Ishikawa (cell line): Measurements from ENCODE around the gene MYL6B.

Experiments used
- CEBPB ChIP-seq: IDR thresholded peaks from 2 replicates; pipeline ENCODE4 v1.6.1; 2012
- CREB1 ChIP-seq: IDR thresholded peaks from 2 replicates; pipeline ENCODE4 v1.6.1; 2012; ENCODE audit warnings: low read depth
- EP300 ChIP-seq: IDR thresholded peaks from 2 replicates; pipeline ENCODE4 v1.6.1; 2012; ENCODE audit warnings: borderline replicate concordance
- FOXM1 ChIP-seq: IDR thresholded peaks from 2 replicates; pipeline ENCODE4 v1.6.1; 2012; ENCODE audit warnings: low read depth, borderline replicate concordance
- MAX ChIP-seq: IDR thresholded peaks from 2 replicates; pipeline ENCODE4 v1.6.1; 2012
- NFIC ChIP-seq: IDR thresholded peaks from 2 replicates; pipeline ENCODE4 v1.6.1; 2012
- RAD21 ChIP-seq: IDR thresholded peaks from 2 replicates; pipeline ENCODE4 v1.6.1; 2012; ENCODE audit warnings: low read depth
- REST ChIP-seq: IDR thresholded peaks from 2 replicates; pipeline ENCODE4 v1.6.1; 2012; ENCODE audit warnings: low read depth, mild to moderate bottlenecking
- TAF1 ChIP-seq: IDR thresholded peaks from 2 replicates; pipeline ENCODE4 v1.6.1; 2012; ENCODE audit warnings: low read depth, mild to moderate bottlenecking
- TCF12 ChIP-seq: IDR thresholded peaks from 2 replicates; pipeline ENCODE4 v1.6.1; 2012; ENCODE audit warnings: low read depth
- TEAD4 ChIP-seq: IDR thresholded peaks from 2 replicates; pipeline ENCODE4 v1.6.1; 2012
- YY1 ChIP-seq: IDR thresholded peaks from 2 replicates; pipeline ENCODE4 v1.6.1; 2012; ENCODE audit warnings: low read depth

- TF ChIP-seq EP300 (no peak), YY1 (no peak), RAD21 (no peak), CREB1 (no peak), TAF1 (no peak), TCF12 (no peak), MAX (no peak), FOXM1 (no peak), REST (no peak), NFIC (no peak), TEAD4 (0 out of 2 replicates have a peak, but pooled peaks have one; percentile 8), CEBPB (no peak)
Measured at GRCh38 chr12:56162468-56163290, 10.3 kb downstream of the MYL6B start.
